Stimulated activated CD4-positive, alpha-beta T cell treated with anti-CD3 and anti-CD28 coated beads, TNF-alpha, amount 100 ng/mL, for 24 hours (primary cell): Measurements from ENCODE around the gene NPAS3.

Experiments
- DNase-seq, 3 experiments: peaks; one replicate each; pipeline ENCODE4 v3.0.0-alpha.2; 2020; ENCODE audit warnings: low read depth in 3 of 3

NPAS3 gene

DNA sequence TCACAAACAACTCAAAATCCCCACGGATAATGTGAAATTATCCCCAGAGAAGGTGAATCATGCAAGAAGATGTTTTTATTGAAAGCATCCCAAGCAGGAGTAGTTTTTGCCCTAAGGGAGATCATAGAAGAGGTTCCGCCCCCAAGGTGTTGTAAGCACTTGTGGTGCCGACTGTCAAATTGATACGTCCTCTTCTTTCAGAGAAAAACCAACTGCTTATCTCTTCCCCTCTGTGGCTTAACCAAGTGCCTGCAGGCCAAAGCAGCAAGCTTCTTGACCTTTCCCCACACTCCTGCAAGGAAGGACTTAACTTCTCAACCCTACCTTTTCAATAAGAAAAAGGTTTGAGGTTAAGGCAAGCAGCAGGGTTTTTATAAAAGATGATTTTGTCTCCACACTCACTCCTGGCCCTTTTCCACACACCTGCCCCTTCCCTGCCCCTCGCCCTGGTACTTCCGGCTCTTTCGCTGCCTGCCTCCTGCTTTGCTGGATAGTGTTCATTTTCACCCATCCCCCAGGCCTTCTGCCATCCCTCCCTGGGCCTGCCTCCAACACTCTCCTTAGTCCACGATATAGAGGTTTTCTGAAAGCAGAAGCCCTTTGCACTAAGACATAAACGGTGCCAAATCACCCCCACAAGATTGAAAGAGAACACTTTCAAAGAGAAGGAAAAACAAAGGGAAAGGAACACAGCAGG is 897.7 kb downstream of the NPAS3 start:
- no peak for DNase-seq

DNA sequence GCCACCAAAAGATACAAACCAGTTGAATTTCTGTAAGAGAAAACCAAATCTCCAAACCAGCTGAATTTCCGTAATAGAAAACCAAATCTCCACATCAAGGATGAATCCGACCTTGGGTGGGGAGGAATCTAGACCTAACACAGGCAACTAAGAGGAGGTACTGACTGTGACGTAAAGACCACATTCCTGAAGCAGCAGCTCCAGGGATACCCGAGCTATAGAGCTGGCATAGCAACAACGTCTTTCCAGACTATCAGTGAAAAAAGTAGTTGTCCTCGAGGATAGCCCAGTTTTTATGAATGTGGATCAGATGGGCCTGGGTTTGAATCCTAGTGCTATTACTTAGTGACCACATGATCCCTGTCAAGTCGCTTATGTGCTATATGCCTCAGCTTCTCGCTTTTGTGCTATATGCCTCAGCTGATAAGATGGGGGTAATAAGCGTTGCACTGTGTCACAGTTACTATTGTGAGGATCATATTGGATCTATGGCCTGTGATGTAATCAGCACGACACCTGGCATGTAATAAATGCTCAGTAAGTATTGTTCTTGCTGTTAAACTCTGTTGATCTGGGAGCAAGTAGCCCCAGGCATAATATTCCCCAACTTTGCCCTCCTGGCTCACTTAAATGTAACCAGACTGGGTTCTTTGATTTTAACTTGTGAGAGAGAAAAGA is 898.4 kb downstream of the NPAS3 start:
- no peak for DNase-seq

GRCh38 chr14:33837943-33838683 is 899.4 kb downstream of the NPAS3 start:
- DNase-seq = no peak

DNA sequence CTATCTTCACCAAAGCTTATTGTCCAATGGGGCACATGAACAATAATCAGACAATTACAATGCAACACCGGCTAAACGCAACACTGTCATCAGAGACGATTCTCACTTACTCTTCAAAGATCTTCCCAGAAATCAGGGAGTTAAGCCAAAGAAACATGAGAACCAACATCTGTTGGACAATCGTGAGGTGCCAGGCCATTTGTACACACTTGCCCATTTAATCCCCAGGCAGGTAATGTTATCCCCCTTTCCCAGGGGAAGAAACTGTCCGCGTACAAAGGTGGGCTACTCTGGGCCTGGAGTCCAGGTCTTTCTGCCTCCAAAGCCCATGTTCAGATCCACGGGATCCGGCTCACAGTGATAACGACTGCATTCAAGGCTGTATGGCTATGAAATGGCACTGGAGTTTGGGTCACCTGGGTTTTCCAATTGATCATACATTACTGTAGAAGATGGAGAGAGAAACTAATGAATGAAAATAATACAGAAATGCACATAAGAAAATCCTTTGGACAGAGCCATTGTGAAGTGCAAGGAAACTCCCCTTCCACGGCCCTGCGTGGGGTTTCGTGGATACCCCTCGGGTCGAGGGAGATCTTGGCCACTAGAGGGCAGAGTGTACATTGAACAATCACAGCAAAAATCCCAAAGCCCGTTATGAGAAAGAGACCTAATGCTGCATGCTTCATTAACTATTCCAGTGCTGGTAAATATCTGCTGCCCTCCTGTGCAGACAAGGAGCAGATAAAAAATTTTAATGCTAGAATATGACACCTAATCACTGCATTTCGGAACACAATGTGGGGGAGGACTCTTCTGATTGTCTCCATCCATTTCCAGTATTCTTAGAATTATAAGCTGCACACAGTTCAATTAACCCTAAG is 900.8 kb downstream of the NPAS3 start:
- peak; percentile 22 to 42 (median 31) for DNase-seq

DNA sequence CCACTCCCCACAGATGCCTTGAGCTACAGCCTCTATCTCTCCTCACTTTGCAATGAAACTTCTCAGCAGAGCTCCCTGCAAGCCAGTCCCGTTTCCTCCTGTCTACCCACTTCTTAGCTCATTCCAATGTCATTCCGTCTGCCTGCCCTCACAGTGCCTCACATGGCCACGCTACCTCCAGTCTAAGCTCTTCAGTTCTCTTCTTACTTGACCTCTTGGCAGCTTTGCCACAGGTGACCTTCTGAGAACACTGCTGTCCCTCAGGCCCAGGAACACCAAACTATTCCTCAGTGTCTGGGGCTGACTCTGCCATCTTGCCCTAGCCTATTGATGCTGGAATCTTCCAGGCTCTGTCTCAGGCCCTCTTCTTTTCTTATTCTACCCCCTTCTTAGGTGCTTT is 902.1 kb downstream of the NPAS3 start:
- DNase-seq = no peak

DNA sequence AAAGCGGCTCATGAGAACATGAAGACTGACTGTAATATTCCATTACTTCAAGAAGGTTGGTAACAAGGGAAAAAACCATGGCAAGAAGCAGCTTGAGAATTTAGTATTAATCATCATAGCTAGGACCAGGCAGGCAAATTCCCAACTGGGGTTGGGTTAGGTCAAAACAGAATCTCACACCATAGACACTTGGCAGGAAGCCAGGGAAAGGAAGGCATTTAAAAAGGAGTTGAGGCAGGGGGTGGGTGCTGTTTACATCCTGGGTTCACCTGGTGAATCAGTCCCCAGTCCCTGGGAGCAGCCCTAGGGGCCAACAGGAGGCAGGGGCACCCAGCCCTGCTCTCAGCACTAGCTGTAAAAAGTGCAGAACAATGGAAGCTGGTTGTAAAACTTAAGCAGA is 903.6 kb downstream of the NPAS3 start:
- DNase-seq = no peak

DNA sequence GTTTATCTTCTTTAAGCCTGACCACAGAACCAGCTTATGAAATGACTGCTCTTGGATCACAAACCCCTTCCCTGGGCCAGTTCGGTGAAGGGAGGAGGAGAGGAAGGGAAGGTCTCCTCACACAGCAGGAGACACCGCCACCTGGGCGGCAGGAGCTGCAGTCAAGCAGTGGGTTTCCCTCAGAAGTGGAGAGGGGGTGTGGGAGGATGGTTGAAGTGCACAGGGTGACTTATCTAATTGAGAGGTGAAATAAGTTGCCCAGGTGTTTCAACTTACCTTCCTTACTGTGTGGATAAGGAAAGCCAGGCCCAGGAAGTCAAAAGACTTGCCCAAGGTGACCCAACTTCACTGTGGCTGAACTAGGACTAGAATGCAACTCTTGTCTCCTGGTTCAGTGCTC is 905.4 kb downstream of the NPAS3 start:
- DNase-seq = no peak

DNA sequence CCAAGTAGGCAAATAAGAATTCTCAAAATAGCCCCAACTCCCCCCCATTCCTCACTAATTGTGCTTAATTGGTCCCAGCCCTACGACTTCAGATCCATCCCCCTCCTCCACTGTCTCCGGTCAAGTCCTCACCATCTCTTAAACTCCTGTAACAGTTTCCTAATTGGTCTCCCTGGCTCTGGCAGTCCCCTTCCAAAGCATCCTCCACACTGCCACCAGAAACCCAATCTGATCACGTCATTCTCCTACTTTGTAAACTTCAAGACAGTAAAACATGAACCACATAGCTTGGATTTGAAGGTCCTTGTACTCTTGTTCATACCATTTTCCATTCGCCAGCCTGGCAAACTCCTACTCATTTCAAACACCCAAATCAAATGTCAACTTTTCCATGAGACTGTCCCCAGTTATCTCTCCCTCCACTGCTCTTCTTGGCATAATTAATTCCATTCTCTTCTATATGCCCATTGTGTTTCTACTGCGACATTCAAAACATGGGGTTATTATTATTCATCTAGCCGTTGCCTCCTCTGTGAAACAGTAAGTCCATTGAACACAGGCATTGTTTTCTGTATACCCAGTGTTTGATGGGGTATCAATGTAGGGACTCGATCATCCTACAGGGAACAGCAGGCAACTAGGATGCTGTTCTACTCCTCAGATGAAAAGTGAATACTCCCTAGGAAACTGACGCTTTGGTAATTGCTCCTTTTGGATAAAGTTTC is 907.6 kb downstream of the NPAS3 start:
- DNase-seq = no peak

- DNase-seq = no peak
Measured at GRCh38 chr14:33847066-33847465, 908.4 kb downstream of the NPAS3 start.

DNA sequence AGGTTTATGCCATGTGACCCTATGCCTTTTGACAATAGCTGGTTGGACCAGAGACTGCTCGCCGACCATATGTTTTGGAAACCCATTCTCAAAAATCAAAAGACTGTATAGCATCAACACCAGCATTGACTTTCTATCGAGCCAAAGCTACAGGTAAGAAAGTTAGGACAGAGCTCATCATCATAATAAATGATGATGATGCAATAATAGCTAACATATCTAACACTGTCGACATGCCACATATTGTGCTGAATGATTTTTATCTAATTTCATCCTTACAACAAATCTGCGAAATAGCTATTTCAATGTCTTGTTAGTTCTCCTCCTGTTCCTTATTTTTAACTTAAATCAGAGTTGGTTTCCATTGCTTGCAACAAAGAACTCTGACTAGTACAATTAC is 909.3 kb downstream of the NPAS3 start:
- DNase-seq = no peak

- DNase-seq = peak in 1 of 3 experiments; percentile 8
Measured at GRCh38 chr14:33848706-33849454, 910.2 kb downstream of the NPAS3 start.

- DNase-seq = no peak
Measured at GRCh38 chr14:33849455-33849801, 910.7 kb downstream of the NPAS3 start.

GRCh38 chr14:33850826-33851225 is 912.1 kb downstream of the NPAS3 start:
- no peak for DNase-seq

DNA sequence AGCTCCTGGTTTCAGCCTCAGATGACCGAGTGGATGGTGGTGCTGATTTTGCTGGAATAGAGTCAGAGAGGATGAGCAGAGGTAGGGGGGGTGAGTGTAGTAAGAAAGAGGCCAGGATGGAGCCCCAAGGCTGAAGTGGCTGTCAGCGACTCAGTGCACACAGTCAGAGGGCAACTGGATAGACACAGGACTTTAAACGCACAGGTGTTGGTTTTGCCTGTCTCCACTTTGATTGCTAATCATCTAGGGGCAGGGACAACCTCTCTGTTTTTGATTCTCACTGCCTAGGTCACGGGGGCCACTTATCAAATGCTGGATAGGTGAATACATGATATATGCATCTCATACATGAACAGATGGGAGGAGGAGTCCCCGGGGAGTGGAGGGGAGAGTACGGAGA is 912.7 kb downstream of the NPAS3 start:
- DNase-seq = no peak

DNA sequence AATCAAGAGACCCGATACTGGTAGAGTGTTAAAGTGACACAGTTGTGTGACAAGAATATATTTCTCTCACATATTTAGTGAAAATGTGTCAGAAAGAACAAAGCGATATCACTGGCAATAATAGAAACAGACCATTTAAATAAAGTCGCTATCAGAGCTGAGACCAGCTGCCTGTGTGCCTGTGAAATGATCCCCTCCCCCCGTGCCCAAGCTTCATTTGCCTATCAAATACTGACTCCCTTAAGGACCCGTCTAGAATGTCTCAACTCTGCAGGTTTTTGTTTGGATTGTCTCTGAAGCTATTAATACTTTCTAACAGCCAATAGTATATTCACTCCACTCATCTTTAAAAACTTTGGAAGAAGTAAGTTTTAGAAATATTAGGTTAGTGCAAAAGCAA is 913.3 kb downstream of the NPAS3 start:
- no peak for DNase-seq
